ENCODE results near the gene KIF25.

The KIF25 gene

DNA sequence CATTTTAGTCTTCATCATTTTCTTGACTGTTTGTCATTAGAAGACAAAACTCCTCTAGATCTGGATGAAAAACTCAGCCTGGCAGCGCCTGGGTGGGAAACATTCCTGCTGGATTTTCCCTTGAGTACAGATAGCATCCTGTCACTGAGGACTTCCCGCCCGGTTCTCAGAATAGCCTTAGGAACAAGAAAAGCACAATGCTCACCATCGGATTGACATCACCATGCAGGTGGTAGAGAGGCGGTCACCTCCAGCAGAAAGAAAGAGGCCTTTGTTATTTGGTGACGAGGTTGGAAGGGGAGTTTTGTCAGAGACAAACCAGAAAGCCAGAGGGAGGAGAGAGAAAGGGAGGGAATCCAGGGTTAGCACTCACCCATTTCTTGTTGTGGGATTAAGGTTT is 39.8 kb downstream of the KIF25 start:
- DNase-seq (ENCODE audit: low spot score): no peak

DNA sequence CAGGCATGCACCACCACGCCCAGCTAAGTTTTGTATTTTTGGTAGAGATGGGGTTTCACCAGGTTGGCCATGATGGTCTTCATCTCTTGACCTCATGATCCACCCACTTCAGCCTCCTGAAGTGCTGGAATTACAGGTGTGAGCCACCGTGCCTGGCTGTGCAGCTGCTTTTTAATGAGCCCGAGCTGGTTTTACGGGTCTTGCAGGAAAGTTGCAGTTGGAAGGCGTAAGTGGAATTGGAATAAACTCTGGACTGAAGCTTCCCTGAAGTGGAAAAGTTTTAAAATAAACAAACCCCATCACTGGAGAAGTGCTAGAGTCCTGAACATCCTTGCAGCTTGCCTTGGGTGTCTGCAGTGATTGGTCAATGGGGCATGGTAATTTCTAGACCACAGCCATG is 40.4 kb downstream of the KIF25 start:
- DNase-seq (ENCODE audit: low spot score): no peak

DNA sequence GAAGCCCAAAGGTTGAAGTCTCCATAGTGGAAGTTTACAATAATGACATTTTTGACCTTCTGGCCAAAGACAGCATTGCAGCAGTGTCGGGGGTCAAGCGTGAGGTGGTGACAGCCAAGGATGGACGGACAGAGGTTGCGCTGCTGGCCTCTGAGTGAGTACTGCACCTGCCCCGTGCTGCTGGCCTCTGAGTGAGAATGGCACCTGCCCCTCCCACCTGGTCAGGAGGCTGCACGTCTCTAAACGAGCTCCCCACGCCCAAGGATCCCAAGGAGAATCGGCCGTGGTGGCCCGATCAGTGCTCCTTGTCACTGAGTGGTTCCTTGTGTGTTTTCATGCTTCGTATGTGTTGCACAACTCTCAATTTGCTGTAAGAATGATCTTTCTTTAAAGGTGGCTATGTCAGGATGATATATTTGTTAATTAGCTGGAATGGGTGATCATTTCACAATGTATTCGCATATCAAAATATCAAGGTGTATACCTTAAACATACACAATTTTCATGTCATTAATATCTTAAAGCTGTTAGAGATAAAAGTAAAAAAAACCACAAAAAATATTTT is 41.2 kb downstream of the KIF25 start:
- DNase-seq (ENCODE audit: low spot score): no peak

DNA sequence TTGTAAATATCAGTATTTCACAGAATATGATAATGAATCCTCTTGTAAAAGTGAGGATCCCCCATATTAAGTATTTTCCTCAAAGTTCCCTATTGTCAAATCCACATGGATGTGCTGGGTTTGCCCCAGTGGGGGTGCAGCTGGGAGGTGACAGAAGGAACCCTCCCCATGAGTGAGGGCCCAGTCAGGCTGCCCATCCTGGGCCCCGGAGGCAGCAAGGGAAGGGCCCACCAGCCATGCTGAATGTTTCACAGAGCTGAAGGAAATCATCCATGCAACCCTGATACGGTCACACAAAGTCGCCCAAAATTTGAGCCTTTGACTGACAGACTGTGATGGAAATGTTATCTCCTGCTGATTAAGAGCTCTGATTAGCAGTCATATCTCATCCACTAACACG is 41.8 kb downstream of the KIF25 start:
- no peak for DNase-seq (ENCODE audit: low spot score)

DNA sequence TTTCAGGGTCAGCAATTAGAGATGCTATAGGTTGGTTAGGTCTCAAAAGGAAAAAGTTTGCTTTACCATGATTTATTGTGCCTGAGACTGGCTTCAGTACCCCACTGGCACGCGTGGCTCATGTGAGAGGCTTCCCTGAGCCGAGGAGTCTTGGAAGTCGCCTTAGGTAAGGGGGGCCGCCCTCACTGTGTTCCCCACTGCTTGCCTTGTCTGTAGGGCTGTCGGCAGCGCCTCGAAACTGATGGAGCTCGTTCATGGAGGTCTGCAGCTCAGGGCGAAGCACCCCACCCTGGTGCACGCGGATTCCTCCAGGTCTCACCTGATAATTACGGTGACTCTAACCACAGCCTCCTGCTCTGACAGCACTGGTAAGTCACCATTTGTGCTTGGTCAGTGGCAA is 42.4 kb downstream of the KIF25 start:
- no peak for DNase-seq (ENCODE audit: low spot score)

DNA sequence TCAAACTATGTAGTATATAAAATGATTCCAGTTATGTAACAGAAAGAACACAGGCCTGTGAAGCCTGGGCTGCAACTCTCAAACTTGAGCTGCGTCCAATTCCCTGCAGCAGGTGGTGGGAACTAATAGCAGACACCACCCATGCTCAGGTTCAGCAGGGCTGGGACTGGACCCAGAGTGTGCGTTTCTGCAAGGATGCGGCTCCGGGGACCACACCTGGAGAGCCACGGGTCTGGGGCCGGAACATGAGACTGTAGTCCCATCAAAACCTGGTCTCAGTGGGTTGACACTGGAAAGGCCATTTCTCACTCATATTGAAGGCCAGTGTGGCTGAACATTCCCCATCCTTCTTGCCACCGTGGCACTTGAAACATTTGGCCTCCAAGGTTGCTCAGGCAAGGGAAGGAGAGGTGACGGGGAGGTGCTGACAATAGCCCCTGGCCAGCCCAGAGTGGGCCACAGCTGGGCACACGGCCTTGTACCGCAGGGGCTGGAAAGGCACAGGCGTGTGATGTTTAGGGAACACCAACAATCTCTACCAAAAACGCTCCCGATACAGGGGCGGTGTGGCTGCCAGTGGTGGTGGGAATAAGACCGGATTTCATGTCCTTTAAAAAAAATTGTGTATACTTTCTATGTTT is 43.5 kb downstream of the KIF25 start:
- no peak for DNase-seq (ENCODE audit: low spot score)

DNA sequence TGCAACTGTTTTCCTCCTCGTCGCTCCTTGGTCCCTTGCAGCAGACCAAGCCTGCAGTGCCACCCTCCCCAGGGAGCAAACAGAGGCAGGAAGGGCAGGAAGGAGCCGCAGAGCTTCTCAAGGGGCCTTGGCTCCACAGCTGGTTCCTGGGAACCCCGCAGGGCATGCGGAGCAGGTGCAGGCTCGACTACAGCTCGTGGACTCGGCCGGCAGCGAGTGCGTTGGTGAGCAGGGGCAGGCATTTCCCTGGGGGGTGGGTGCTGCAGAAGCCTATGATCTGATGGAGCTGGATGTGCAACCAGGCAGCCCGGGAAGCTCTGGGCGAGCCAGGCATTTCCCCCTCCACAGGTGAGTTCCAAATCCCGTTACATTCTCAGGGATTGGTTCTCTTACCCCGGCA is 44.5 kb downstream of the KIF25 start:
- no peak for DNase-seq (ENCODE audit: low spot score)

DNA sequence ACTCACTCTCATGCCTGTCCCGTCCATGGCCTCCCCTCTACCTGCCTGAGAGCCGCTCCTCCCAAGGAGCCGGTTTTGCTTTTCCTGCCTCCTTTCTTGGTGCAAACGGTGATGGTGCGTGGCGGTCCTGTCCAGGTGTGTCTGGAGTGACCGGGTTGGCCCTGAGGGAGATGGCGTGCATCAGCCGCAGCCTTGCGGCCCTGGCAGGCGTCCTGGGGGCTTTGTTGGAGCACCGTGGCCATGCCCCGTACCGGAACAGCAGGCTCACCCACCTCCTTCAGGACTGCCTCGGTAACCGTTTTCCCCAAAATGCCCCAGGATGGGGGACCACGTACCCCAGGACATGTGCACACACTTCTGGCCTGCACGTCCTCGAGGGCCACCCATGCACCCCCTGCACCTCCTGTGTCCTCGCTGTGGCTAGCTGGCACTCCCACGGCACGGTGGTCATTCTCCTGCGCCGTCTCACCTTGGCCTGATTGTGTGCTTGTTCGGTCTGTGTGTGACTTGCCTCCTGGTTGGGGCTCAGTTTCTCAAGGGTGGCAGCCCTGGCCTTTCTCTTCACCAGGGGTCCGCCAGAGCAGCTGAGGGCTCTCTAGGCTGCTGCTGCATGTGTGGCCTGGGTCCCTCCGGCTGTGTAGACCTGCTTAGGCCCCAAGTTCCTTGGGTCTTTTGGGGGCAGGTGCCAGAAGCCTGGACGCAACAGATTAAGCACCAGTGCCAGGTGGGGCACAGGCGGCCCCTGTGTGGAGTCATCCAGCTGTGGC is 45.1 kb downstream of the KIF25 start:
- DNase-seq (ENCODE audit: low spot score): no peak

DNA sequence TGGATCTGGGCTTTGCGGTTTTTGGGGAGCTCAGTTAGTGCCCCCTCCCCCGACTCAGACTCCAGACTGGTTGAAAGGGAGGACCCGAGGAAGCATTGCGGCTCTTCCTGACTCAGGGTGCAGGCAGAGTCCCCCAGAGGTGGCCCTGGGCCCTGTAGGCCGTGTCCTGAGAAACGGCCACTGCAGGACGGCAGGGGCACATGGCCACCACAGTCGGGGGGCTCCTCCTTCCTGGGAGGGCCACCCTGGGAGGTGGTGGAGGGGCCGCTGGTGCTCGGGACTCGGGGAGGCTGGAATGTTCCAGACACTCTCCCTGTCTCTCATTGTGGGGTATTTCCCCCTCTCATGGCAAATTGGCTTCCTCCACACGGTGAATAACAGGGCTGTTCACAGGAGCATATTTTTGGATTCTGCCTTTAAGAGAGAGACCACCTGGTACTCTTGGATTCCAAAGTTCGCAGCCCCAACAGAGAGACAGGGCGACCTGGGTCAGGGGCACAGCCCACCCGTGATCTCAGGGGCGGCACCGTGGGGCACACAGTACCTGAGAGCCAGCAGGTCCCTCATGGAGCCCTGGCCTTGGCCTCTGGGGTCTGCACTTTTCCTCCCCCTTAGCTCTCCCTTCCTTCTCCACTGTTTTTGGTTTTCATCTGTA is 45.8 kb downstream of the KIF25 start:
- DNase-seq (ENCODE audit: low spot score): no peak

DNA sequence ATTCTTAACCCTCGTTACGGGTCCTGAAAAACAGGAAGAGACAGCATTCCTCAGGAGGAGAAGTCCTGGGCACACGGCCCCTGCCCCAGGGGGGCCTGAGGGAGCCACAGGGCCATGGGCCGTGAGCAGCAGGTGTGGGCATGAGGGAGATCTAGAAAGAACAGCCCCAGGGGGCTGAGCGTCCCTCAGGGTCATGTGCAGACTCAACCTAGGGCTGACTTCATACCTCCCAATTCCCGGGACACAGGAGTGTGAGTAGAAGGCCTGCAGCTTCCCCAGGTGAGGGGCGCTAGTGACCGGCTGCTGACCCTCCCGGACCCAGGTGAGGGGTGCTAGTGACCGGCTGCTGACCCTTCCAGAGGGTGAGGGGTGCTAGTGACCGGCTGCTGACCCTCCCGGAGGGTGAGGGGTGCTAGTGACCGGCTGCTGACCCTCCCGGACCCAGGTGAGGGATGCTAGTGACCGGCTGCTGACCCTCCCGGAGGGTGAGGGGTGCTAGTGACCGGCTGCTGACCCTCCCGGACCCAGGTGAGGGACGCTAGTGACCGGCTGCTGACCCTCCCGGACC is 46.5 kb downstream of the KIF25 start:
- DNase-seq (ENCODE audit: low spot score): no peak

DNA sequence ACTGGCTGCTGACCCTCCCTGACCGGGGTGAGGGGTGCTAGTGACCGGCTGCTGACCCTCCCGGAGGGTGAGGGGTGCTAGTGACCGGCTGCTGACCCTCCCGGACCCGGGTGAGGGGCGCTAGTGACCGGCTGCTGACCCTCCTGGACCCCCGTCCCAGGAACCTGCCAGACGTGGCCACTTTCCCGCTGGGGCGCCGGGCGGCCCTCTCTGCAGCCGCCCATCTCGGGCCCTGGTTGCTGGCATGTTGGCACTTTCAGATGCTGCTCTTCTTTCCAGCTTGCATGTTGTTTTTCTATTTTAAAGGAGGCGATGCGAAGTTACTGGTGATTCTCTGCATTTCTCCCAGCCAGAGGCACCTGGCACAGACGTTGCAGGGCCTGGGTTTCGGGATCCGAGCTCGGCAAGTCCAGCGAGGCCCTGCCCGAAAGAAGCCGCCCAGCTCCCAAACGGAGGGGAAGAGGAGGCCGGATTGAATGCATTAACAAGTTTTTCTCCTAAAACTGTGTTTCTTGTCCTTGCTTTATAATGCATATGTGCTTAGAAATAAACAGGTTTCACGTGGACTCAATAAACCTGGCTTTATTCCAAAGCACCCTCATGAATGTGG is 47.2 kb downstream of the KIF25 start:
- no peak for DNase-seq (ENCODE audit: low spot score)

DNA sequence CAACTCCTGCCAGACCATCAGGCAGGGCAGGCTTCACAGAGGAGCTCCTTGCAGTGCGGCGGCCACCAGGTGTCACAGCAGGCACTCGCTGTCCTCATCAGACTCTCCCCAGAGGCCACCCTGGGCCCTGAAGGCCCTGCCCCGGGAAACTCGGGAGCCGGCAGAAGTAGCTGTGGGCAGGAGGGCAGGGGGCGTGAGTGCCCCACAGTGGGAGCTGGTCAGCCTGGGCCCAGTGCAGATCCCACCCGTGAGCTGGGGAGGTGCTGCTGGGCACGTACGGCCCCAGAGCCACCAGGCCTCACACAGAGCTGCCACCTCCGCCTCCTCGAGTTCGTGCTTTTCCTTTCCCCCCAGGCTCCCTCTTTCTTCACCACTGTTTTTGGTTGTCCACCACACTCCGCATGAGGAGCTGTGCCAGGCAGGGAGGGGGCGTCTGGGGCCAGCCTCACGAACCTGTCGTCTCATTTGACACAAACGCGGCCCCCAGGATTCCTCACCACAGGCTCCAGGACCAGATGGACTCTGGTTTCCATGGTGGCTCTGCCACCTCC is 47.7 kb downstream of the KIF25 start:
- DNase-seq (ENCODE audit: low spot score): no peak

DNA sequence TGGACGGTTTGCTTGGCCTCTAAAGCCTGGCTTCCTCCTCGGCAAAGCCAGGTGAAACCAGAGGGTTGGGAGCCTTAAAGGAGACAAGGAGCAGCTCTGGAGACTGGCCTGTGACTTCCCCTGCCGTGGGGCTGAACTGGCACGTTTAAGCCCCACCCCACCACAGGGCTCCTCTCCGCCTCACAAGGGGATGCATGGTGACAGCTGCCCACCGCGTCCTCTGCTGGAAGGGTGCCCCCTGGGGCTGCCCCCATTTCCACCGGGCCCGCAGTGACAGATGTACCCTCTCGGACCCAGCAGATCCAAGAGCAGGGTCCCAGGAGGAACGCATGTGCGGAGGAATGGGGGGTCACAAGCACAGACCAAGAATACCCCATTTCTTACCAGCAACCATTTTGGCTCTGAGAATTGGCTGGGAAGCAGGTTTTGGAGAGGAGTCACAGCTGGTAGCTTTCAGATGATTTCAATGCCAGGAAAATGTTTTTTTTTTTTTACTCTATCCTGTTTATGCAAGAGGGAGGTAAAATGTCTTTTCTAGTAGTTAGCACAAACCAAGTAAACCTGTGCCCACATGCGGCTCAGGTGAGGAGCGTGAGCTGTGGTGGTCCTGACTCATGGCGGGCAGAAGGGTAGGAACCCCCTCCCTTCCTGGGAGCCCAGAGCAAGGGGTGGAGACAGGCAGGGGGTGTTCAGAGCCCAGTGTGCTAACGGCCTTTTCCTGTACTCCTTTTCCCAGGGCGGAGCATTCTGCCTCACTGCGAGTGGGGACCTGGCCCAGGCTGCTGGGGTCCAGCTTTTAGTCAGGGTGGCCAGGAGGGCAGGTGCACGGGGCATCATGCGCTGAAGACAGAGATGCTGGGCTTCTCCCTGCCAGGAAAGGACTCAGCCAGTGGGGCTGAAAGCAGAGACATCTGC is 48.5 kb downstream of the KIF25 start:
- DNase-seq (ENCODE audit: low spot score): no peak

DNA sequence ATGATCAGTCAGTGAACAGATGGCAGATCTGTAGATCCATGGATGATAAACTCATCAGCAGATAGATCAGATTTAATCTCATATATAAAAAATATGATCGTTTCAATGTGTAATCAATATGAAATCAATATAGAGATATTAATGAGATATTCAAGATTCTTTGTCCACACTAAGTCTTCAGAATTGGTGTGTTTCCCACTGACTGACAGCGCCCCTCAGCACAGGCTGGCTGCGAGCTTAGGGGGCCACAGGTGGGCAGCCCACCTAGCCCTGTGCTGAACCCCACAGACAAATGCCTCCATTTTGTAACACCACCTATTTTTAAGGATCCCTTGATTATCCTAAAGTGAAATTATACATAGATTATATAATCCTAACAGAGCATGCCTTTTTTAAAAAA is 49.2 kb downstream of the KIF25 start:
- DNase-seq (ENCODE audit: low spot score): no peak

DNA sequence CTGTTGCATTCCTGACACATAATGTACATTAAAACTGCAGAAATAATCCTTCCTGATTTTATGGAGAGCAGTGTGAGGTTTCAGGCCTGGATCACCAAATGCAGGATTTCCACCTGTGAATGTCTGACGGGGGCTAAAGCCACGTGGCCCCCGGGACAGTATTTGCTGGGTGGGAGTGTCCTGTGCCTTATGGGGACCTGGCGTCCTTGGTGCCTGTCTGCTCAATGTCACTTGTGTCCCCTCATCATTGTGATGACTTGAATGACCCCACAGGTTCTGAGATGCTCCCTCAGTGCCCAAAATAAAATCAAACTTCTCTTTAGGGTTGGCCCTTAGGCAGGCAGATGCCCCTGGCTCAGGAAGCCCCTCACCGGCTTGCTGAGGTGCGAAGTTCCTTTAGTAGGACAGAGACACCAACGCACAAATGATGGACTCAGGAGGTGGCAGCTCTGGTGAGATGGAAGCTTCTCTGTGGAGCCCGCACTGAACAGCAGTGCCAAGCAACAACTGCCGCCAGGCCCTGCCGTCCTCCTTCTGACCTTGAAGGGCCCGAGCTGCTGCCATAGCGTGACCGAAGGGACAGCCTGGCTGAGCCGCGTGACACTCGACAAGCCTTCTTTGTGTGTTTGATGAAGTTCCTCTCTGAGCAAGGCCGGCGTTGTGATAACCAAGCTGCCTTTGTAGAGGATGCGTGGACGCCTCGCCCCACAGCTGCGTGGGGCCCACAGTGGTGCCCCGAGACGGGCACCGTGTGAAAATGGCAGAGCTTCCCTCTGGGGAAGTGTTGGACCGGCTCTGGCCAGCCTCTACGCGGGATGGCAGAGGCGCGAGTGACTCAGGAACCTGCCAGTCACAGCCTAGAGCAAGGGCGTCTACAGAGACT is 50.6 kb downstream of the KIF25 start:
- no peak for DNase-seq (ENCODE audit: low spot score)

DNA sequence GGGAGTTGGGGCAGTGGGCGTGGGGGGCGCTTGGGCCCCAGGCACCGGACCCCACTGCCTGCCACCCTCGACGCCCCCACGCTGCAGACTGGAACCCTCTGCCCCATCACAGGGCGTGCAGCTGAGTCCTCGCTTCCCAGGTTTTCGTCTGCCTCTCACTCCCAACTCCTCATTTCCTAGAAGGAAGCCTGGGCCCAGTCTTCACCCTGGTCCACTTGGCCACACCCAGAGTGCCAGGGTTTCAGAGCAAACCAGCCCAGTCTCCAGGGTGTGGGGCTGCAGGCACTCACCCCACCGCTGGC is 51.2 kb downstream of the KIF25 start:
- no peak for DNase-seq (ENCODE audit: low spot score)

DNA sequence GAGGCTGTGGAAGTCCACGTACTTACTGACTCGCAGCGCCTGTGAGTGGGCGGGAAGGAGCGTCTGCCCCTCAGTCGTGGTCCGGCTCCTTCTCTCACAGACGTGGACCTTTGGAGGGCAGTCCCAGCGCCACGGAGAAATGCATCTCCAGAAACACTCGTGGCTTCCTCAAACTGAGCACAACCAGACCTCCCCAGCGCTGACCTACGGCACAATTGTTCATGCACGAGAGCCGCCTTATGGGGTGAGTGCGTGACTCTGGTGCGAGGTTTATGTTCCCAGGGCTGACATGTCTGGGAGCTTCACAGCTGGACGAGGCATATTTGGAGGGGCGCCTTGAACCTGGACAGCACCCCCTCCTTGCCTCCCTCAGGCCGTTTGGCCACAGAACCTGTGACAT is 51.8 kb downstream of the KIF25 start:
- DNase-seq (ENCODE audit: low spot score): no peak

DNA sequence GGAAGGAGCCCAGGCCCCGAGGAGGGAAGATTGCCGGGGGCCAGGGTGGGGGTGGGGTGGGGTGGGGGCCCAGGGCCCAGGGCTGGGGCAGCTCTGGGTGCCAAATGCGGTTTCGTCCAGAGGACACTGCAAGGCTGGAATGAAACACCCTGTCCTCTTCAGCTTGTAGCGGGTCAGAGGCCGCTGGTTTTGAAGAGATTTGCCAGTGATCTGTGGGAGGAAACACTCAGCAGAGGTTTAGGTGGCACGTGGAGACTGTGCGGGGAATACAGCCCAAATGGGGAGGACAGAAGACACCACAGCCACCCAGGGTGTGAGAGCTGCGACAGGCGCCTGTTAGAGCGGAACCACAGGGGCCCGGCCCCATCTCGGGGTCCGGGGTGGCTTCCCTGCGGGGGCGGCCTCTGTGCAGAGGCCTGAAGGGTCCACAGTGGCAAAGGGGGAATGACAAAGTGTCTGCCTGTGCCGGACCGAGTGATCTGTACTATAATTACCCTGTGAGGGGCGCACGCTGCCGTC is 52.3 kb downstream of the KIF25 start:
- no peak for DNase-seq (ENCODE audit: low spot score)

DNA sequence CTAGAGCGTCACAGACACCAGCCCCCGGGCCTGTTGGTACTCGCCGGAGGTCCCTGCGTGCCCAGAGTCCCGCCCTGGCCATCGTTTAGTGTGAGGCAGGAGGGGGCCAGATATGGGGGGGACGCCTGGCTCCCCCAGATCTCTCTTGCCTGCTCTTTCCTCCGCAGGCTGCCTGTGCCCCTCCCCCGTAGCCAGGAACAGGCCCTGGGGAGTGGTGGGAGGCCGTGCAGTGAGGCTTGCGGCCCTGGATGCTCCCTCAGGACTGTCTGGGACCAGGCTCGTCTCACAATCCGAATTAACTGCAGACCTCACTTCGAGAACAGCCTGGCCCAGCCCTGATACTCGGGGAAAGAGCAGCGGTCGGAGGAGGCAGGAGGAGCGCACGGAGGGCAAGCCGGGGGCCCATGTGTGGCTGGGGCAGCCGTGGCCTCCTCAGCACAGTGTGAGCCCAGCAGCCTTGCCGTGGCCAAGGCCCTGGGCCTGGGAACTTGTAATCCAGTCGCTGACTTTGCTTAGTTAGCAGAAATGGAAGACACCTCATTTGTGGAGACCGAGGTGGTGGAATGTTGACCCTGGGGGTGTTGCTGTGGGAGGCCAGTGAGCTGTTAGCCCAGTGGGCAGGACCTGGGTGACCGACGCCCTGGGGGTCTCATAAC is 52.9 kb downstream of the KIF25 start:
- DNase-seq (ENCODE audit: low spot score): no peak

Data from HuH-7.5 (cell line).